Hepatocyte (in vitro differentiated cells): ENCODE measurements around the gene TTC7B. TPM values are rescaled to one million over a fixed set of nuclear protein-coding genes. Genes with fewer than 3 reads are reported as not detected.

Experiments
- DNase-seq: peaks from one replicate; pipeline ENCODE4 v3.0.0-alpha.2; 2016; ENCODE audit warnings: low spot score
- H2AFZ ChIP-seq: fragments of 200-600 bp; sonication (generic); 2 replicates; pipeline ENCODE4 v1.6.0; 2016; ENCODE audit warnings: antibody characterized with exemption, mild to moderate bottlenecking
- H3K27ac ChIP-seq: fragments of 200-600 bp; sonication (generic); 2 replicates; pipeline ENCODE4 v1.5.1; 2016; ENCODE audit warnings: mild to moderate bottlenecking
- H3K27me3 ChIP-seq: fragments of 200-600 bp; sonication (generic); 2 replicates; pipeline ENCODE4 v1.6.1; 2016
- H3K36me3 ChIP-seq: fragments of 200-600 bp; sonication (generic); replicated peaks from 2 replicates; pipeline ENCODE4 v1.5.1; 2016; ENCODE audit warnings: low read depth; ENCODE audit not compliant: insufficient read depth
- H3K4me1 ChIP-seq: fragments of 200-600 bp; sonication (generic); 2 replicates; pipeline ENCODE4 v1.5.1; 2016; ENCODE audit warnings: mild to moderate bottlenecking, moderate library complexity; ENCODE audit not compliant: insufficient read depth
- H3K4me2 ChIP-seq: fragments of 200-600 bp; sonication (generic); 2 replicates; pipeline ENCODE4 v1.6.0; 2016
- H3K4me3 ChIP-seq: fragments of 200-600 bp; sonication (generic); 2 replicates; pipeline ENCODE4 v1.5.1; 2016; ENCODE audit warnings: mild to moderate bottlenecking
- H3K79me2 ChIP-seq: fragments of 200-600 bp; sonication (generic); 2 replicates; pipeline ENCODE4 v1.6.0; 2017; ENCODE audit warnings: mild to moderate bottlenecking
- H3K9me2 ChIP-seq: fragments of 200-600 bp; sonication (generic); replicated peaks from 2 replicates; pipeline ENCODE4 v1.6.0; 2017; ENCODE audit warnings: mild to moderate bottlenecking; ENCODE audit not compliant: insufficient read depth
- H3K9me3 ChIP-seq: fragments of 200-600 bp; sonication (generic); 2 replicates; pipeline ENCODE4 v1.5.1; 2016; ENCODE audit warnings: low read depth, mild to moderate bottlenecking
- H4K20me1 ChIP-seq: fragments of 200-600 bp; sonication (generic); 2 replicates; pipeline ENCODE4 v1.6.0; 2016; ENCODE audit warnings: mild to moderate bottlenecking; ENCODE audit not compliant: insufficient read depth, poor library complexity, severe bottlenecking
- EZH2 ChIP-seq: fragments of 200-600 bp; sonication (generic); IDR thresholded peaks from 2 replicates; pipeline ENCODE4 v1.6.1; 2016; ENCODE audit warnings: antibody characterized with exemption, mild to moderate bottlenecking, borderline replicate concordance
- EZH2phosphoT487 ChIP-seq: fragments of 200-600 bp; sonication (generic); IDR thresholded peaks from one replicate; pipeline ENCODE4 v1.6.1; 2018; ENCODE audit warnings: antibody characterized with exemption, mild to moderate bottlenecking, low read depth, moderate library complexity; ENCODE audit not compliant: unreplicated experiment, severe bottlenecking
- WGBS: methylation state at CpG from one replicate; pipeline ENCODE4 v1.1.6; 2016; ENCODE audit warnings: low lambda C conversion rate; ENCODE audit errors: missing lambda C conversion rate; 5-methylcytosine and 5-hydroxymethylcytosine counted together
- polyA plus RNA-seq: library from polyadenylated mRNA; unstranded; fragments of >200 nt; fragmentation: Nextera tagmentation; extraction: Ambion mirVana; gene quantifications from 2 replicates; pipeline ENCODE4 v1.2.1, GENCODE V29; 2016
- total RNA-seq: library from RNA; depleted of rRNA; stranded (reverse); fragments of >200 nt; gene quantifications from 2 replicates; pipeline ENCODE4 v1.2.3, GENCODE V29; 2014
- TF ChIP-seq, protein P1 (sequence below): fragments of 200-600 bp; sonication (generic); IDR thresholded peaks from 2 replicates; pipeline ENCODE4 v1.5.1; 2016; ENCODE audit warnings: antibody characterized with exemption, mild to moderate bottlenecking; ENCODE audit not compliant: poor library complexity

The TTC7B gene
- total and polyA plus RNA-seq, 2 experiments from 2014 or later, result 10.7 to 25.5 TPM

DNA sequence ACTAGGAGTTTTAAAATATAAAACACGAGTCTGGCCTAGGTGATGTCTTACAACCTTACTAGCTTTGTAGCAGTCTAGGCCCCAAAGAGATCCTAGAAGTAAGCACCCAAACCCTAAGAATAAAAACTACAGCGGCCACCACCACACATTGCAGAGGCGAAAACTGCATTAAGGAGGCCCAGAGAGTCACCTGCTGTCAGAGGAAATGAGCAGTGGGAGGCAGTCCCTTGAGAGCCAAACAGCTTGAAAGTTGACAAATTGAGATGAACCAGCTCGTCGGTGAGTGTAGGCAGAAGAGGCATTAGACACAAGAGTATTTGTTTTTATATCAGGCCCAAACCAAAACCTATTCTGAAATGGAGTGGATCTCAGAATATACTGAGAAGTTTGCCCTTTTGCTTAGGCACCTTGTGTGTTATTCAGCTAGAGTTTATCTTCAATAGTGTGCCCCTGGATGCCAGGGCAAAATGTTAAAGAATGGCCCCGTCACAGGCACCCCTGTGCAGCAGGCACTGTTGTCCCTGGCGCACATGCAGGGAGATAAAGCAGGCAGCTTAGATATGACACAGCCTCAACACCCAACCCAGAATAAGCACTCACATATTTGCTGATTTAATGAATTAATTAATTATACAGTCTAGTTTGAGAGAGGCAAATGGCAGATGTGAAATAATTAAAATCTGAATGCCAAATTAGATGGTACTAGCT lies 56.7 kb downstream of the TTC7B start:
- H3K9me2 ChIP-seq, result no peaks in the 10 kb centered on the region
- H3K4me3 ChIP-seq, result no peak overlapping the region
- no peak for TF ChIP-seq EZH2
- TF ChIP-seq EZH2phosphoT487, result no peak
- TF ChIP-seq, protein P1, sequence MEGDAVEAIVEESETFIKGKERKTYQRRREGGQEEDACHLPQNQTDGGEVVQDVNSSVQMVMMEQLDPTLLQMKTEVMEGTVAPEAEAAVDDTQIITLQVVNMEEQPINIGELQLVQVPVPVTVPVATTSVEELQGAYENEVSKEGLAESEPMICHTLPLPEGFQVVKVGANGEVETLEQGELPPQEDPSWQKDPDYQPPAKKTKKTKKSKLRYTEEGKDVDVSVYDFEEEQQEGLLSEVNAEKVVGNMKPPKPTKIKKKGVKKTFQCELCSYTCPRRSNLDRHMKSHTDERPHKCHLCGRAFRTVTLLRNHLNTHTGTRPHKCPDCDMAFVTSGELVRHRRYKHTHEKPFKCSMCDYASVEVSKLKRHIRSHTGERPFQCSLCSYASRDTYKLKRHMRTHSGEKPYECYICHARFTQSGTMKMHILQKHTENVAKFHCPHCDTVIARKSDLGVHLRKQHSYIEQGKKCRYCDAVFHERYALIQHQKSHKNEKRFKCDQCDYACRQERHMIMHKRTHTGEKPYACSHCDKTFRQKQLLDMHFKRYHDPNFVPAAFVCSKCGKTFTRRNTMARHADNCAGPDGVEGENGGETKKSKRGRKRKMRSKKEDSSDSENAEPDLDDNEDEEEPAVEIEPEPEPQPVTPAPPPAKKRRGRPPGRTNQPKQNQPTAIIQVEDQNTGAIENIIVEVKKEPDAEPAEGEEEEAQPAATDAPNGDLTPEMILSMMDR, result no peak
- no peaks in the 10 kb centered on the region for H3K27me3 ChIP-seq
- 87% methylated on average over 7 of the region's 7 CpGs for WGBS
- H3K9me3 ChIP-seq, result no peaks in the 10 kb centered on the region
- H3K4me2 ChIP-seq, result no peak overlapping the region
- peaks cover 5% of the 10 kb centered on the region for H3K4me1 ChIP-seq
- no peaks in the 10 kb centered on the region for H3K79me2 ChIP-seq
- no peak overlapping the region for H2AFZ ChIP-seq
- DNase-seq, result no peak
- no peaks in the 10 kb centered on the region for H4K20me1 ChIP-seq
- no peaks in the 10 kb centered on the region for H3K36me3 ChIP-seq
- no peak overlapping the region for H3K27ac ChIP-seq

DNA sequence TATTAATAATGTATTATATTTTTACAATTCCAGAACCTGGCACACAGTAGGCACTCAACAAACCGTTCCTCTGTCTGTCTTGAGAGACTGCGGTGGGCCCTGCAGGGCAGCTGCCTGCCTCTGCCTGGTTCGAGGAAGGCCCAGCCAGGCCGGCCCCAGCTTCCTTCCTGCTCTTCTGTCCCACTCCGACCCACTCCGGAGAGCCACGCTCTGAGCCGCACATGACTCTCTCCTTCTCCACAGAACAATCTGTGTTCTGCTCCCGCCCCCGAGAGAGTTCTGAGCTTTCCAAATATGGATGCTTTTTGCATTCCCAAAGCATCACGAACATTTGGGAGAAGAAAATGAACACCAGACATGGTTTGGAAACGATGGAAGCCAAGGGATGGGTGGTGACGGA lies 57.3 kb downstream of the TTC7B start:
- Histone ChIP-seq H3K4me1 (peaks cover 5% of the 10 kb centered on the region), H3K9me2 (no peaks in the 10 kb centered on the region), H2AFZ (peak overlapping the region; percentile 99), H3K27me3 (no peaks in the 10 kb centered on the region), H4K20me1 (no peaks in the 10 kb centered on the region), H3K27ac (peak overlapping the region; percentile 81), H3K4me2 (peak overlapping the region; percentile 93), H3K4me3 (peak overlapping the region; percentile 42), H3K79me2 (no peaks in the 10 kb centered on the region), H3K9me3 (no peaks in the 10 kb centered on the region), H3K36me3 (no peaks in the 10 kb centered on the region)
- no peak for DNase-seq
- 88% methylated on average over 13 of the region's 13 CpGs for WGBS
- no peak for TF ChIP-seq EZH2phosphoT487
- no peak for TF ChIP-seq EZH2
- TF ChIP-seq, protein P1, result no peak

DNA sequence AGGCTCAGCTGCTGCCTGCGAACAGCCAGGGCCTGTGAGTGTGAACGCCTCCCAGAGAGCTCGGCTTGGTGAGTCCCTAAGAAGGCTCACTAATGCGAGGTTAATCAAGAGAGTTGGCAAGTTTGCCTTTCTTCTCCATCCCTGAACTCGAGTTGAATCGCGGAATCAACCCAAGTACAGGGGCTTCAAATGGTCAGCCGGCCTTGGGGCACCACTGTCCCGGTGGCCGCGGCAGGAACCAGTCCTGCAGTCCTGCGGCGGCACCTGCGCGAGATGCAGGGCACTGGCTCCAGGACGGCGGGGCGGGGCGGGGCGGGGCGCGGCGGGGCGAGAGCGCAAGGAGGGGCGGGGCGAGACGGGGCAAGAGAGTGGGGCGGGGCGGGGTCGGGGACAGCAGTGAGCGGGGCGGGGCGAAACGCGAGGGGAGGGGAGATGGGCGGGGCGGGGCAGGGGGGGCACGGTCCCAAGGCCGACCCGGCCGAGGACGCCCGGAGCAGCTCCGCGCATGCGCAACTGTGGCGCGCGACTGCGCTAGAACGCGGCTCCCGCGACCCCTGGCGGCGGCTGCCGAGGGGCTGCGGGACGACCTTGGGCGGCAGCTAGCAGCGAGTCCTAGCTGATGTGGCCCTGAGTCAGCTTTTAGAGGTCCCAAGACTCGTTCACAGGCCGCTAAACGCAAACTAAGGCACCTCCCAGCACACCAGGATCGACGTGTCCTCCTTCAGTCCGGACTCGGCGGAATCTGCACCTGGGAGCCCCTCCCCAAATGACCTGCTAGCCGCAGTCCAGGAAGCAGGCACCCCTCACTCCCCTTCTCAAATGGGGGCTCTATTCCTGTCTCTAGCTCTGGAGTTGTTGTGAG lies 58.0 kb downstream of the TTC7B start:
- 5% methylated on average over 42 of the region's 71 CpGs for WGBS
- H3K79me2 ChIP-seq, result no peaks in the 10 kb centered on the region
- TF ChIP-seq EZH2phosphoT487 (no peak), EZH2 (no peak)
- TF ChIP-seq, protein P1, result peak; percentile 88
- no peaks in the 10 kb centered on the region for H3K9me2 ChIP-seq
- no peaks in the 10 kb centered on the region for H4K20me1 ChIP-seq
- H3K9me3 ChIP-seq, result no peaks in the 10 kb centered on the region
- H3K4me3 ChIP-seq, result peak overlapping the region; percentile 42
- H3K27me3 ChIP-seq, result no peaks in the 10 kb centered on the region
- H2AFZ ChIP-seq, result peak overlapping the region; percentile 99
- H3K36me3 ChIP-seq, result no peaks in the 10 kb centered on the region
- H3K27ac ChIP-seq, result peak overlapping the region; percentile 81
- H3K4me2 ChIP-seq, result peak overlapping the region; percentile 93
- peak; percentile 98 for DNase-seq
- H3K4me1 ChIP-seq, result peaks cover 5% of the 10 kb centered on the region
